ENCODE results near the gene MALRD1. TPM values are rescaled to one million over a fixed set of nuclear protein-coding genes. Genes with fewer than 3 reads are reported as not detected.
A peak's percentile ranks its signal among the peaks of the same experiment; 100 is the strongest.

The MALRD1 gene
- total RNA-seq, 1 donor from 2014 or later = 1.1 TPM

DNA sequence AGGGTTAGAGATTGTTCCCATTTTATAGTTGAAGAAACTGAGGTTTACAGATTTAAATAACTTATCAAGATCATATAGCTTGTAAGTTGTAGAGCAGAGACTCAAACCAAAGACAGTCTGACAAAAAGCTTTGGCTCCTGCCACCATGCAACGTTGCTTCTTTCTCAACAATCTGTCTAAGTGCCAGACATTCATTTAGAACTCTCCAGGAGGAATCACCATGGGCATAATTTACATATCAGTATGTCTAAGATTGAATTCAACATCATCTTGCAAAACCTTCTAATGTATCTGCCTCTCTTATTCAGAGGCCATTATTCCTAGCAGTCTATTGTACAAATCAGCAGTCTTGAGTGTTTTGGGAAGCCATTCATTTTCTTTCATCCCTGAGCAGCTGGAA lies 604.1 kb downstream of the MALRD1 start:
- ATAC-seq (ENCODE audit: poor library complexity) (no peak), DNase-seq (no peak)
- intact Hi-C loops (cut with DNase I) = no loop called here

DNA sequence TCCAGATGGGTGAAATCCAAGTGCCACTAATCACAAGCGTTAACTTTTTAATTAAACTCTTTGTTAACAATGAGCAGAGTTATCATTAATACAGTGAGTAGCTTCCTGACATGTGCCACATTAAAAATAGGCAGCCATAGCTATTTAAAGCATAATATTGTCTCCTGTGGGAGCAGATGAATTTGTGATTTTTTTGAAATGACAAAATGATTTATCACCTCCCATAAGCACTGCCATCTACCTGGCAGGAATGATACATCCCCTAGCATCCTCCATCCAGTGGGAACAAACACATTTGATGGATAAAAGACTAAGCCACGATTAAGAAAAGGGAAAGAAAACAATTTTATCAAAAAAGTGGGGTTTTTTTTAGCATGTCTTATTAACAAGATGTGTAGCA lies 605.3 kb downstream of the MALRD1 start:
- ATAC-seq (ENCODE audit: poor library complexity) = no peak
- intact Hi-C loops (cut with DNase I) = no loop called here

DNA sequence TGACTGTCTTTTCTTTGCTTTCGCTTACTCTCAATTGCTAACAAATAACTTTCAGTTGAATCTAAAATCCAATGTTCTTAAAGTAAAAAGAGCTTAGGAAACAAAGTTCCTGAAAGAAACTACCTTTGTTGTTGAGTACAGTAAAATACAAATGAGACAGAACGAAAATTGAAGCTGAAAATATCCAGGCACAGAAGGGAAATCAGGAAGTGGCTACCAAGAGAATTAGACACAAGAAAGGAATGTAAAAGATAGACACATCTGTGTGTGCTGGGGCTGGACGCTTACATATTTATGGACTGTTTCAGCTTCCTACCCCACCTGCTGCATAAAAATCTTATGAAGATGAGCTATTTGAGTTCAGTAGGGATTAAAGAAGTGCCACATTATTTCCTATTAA lies 606.0 kb downstream of the MALRD1 start:
- no peak for DNase-seq
- intact Hi-C loops (cut with DNase I) = no loop called here
- no peak for ATAC-seq (ENCODE audit: poor library complexity)

More for the DNA sequence above, 605.3 kb downstream of the MALRD1 start:
- DNase-seq = no peak

DNA sequence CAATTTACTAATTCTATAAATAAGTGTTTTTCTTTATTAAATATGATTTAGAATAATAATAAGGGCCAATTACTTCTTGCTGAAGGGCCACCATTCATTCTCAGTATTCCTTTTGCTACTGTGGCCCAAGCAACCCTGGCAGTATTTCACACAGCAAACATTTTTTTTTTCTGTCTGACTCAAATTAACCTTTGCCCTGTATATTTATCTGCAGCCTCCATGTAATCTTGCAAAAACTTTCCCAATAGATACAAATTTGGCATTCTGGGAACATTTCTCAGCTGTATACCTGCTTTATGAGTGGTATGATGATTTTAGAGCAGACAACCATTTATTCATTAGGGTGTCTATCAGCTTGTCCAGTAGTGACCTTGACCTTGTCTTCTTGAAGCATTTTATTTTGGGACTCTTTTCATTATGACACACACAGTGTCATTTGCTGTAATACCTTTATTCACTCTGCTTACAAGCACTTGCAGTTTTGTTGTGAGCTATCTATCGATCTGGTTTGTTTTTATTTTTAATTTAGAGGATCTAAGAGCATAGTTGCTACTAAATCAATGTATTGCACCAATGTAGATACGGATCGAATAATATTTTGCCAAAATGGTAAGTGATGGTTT lies 607.9 kb downstream of the MALRD1 start:
- intact Hi-C loops (cut with DNase I) = no loop called here
- ATAC-seq (ENCODE audit: poor library complexity) (no peak), DNase-seq (no peak)

DNA sequence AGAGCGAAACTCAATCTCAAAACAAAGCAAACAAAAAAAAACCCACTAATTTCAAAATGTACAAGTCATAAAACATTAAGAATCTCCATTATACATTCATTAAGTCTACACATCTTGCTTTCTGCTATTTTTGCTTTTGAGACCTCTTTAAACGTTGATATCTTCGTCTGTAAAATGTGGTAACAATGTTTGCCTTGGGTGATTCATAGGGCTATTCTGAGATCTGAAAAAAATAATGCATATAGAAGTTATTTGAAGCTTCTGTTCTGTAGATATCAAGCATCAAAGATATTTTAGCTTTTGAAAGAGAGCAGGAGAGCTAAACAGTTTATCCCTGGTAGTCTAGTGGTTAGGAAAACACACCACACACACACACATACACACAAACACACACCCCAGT lies 609.5 kb downstream of the MALRD1 start:
- no peak for ATAC-seq (ENCODE audit: poor library complexity)
- no peak for DNase-seq
- intact Hi-C loops (cut with DNase I) = no loop called here

DNA sequence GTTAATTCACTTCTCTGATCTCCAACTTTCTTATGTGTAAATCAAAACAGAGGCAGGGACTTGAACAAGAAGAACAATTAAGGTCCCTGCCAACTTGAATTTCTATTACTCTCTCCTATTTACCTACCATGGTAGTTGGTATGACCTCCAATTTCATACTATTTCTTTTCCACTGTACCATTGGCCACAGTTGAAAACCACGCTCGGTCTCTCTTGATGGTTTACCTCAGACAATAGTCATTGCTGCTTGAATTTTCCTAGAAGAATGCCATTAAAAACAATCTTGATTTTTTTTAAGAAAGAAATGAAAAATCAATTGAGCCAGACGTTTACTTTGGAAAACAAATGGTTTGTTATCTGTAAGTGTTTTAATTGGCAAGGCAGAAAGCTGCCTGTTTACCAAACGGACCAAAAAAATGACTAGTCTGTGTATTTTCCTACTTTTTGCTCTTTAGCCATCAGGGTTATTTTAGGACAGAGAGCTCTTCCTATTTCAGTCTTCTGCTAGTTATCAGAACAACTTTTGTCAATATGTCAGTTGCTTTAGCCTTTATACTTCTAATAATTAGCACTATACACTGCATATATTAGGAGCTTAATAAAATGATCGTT lies 610.1 kb downstream of the MALRD1 start:
- no peak for DNase-seq
- intact Hi-C loops (cut with DNase I) = no loop called here
- no peak for ATAC-seq (ENCODE audit: poor library complexity)

DNA sequence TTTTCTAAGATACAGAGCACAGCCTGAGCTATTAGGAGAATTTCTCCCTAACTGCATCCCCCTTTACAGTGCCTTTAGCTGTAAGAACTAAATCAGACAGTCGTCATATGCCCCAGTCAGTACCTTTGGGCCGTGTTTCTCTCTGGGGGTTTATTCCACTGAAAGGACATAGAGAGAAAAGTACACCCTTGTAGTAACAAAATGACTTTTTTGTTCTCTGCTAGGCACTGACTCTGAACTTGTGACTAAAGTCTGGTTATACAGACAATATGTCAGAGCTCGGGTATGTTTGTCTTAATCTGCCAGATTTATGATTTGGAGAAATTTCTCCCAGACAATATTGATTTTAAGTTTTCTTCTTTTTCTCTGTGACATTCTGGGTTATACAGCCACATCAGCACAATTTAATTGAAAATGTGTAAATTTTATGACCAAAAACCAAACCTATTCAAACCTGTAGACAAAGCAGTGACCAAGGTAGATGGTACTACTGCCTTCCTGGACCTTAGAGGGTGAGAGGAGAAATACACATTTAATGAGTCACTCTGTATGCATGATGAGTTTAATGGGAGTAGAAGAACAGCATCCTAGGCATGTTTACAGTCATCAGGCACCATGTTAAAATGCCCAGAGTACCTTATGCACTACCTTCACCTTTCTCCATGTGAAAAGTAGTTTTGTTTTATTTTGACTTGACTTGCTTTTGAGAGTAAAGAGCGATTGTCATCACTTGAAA lies 611.5 kb downstream of the MALRD1 start:
- ATAC-seq (ENCODE audit: poor library complexity) = no peak
- no peak for DNase-seq
- intact Hi-C loops (cut with DNase I) = no loop called here

DNA sequence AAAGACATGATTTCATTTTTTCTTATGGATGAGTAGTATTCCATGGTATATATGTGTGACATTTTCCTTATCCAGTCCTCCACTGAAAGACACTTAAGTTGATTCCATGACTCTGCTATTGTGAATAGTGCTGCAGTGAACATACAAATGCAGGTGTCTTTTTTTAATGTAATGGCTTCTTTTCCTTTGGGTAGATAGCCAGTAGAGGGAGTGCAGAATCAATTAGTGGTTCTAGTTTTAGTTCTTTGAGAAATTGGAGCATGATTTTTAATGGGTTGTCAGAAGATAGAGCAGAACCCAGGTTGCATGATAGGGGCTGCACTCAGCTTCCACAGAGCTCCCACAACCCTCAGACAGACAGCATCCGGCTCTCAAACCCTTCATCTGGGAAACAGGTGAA lies 614.7 kb downstream of the MALRD1 start:
- DNase-seq = no peak
- intact Hi-C loops (cut with DNase I) = no loop called here
- no peak for ATAC-seq (ENCODE audit: poor library complexity)

DNA sequence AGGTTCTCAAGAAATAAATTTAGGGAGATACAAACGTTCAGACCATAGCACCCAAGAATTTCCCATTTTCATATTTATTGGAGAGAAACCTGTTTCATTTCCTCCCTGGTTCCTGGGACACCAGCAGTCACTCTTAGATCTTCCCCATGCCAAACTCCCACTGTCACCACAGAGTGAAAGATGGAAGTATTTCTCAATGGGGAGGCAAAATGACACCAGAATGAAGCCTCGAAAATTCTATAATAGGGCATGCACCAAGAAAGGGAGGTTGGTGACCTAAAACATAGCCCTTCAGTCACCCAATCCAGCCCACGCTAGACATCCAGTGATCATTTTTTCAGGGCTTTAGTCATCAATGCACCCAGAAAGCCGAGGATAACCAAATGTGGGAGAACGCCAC lies 619.5 kb downstream of the MALRD1 start:
- intact Hi-C loops (cut with DNase I) = no loop called here
- no peak for ATAC-seq (ENCODE audit: poor library complexity)
- DNase-seq = no peak

DNA sequence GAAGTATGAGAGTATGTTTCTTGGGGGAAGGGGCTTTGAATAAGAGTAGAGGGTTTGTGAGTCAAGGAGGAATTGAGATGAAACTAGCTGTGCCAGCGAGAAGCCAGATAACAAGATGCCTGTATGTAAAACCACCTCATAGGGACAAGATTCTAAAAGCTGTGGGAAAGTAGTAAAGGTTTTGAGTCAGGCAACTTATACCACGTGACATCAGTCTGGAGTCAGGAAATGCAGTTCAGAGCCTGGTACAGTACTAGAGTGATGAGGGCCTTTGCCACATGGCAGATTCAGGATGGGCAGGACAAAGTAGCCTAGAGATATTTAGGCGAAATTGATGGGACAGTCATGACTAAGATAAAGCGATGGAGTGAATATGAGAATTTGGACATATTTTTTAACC lies 627.5 kb downstream of the MALRD1 start:
- ATAC-seq (ENCODE audit: poor library complexity) = no peak
- intact Hi-C loops (cut with DNase I) = no loop called here
- no peak for DNase-seq

DNA sequence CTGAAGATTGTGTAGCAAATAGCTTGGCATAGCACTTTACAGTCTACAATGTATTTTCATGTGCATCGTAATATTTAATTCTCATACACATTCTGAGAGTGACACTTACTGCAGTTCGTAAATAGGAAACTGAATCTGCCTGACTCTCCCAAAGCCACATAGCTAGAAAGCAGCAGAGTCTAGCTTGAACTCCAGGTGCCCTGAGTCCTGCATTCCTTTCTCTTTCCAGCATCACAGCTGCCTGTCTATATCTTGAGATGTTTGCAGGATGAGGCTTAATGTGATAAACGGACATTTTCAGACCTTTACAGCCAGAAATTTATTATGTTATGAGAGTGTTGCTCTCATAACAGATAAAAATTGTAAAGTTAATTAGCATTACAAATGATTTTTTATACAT lies 634.8 kb downstream of the MALRD1 start:
- DNase-seq (no peak), ATAC-seq (ENCODE audit: poor library complexity) (no peak)
- intact Hi-C loops (cut with DNase I) = no loop called here

DNA sequence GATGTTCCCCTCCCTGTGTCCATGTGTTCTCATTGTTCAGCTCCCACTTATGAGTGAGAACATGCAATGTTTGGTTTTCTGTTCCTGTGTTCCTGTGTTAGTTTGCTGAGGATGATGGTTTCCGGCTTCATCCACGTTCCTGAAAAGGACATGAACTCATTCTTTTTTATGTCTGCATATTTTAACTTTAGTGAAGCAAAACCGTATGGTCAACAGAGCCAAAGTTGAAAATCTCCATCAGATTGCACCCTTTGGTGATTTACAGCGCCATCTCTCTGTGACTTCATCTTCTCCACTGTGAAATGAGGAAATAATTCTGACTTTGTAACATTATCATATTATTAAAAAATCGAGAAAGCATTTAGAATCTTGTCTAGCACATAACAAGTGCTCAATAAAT lies 635.4 kb downstream of the MALRD1 start:
- ATAC-seq (ENCODE audit: poor library complexity) (no peak), DNase-seq (no peak)
- intact Hi-C loops (cut with DNase I) = no loop called here

DNA sequence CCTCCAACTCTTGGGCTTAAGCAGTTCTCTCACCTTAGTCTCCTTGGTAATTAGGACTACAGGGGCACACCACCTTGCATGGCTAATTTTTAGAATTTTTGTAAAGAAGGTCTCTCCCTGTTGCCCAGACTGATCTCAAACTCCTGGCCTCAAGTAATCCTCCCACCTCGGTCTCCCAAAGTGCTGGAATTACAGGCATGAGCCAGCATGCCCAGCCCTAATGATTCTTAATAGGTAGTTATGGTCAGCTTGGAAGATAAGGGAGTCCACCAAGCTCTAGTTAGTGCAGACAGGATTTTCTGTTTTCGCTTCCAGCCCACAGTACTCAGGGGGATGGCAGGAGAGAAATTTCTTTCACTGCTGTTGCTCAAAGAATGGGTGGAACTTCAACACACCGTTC lies 639.7 kb downstream of the MALRD1 start:
- intact Hi-C loops (cut with DNase I) = no loop called here
- ATAC-seq (ENCODE audit: poor library complexity) = no peak

DNA sequence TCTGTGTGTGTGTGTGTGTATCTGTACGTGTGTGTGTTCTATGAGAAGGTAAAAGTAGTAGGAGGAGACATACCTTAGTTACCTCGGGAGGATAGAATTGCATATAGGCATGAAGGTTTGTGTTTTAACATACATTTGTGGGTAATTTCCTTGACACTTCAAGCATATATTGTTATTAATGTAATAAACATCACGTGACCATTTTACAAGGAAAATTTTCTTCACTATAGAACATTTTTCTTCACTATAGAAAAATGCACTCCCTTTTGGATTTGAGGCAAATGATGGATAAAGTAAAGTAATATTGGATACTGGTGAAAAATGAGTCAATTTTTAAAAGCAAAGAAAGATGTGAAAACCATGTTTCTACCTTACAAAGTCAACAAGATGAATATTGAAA lies 640.6 kb downstream of the MALRD1 start:
- ATAC-seq (ENCODE audit: poor library complexity) (no peak), DNase-seq (no peak)

More for the DNA sequence above, 639.7 kb downstream of the MALRD1 start:
- DNase-seq = no peak

DNA sequence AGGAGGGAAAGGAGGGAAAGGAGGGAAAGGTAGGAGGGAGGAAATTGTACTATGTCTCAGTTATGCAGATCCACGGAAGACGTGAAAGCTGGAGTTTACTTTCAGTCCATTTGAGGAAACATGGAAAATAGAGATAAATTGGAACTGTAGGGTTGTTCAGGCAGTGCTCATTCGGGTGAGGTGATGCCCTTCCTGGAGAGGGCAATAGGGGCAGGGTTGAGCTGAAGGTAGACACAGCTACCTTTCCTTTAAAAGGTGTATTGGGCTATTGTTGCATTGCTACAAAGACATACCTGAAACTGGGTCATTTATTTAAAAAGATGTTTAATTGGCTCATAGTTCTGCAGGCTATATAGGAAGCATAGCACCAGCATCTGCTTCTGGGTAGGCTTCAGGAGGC lies 650.7 kb downstream of the MALRD1 start:
- ATAC-seq (ENCODE audit: poor library complexity) (no peak), DNase-seq (no peak)
- intact Hi-C loops (cut with DNase I) = no loop called here

More for the DNA sequence above, 640.6 kb downstream of the MALRD1 start:
- intact Hi-C loops (cut with DNase I) = no loop called here

DNA sequence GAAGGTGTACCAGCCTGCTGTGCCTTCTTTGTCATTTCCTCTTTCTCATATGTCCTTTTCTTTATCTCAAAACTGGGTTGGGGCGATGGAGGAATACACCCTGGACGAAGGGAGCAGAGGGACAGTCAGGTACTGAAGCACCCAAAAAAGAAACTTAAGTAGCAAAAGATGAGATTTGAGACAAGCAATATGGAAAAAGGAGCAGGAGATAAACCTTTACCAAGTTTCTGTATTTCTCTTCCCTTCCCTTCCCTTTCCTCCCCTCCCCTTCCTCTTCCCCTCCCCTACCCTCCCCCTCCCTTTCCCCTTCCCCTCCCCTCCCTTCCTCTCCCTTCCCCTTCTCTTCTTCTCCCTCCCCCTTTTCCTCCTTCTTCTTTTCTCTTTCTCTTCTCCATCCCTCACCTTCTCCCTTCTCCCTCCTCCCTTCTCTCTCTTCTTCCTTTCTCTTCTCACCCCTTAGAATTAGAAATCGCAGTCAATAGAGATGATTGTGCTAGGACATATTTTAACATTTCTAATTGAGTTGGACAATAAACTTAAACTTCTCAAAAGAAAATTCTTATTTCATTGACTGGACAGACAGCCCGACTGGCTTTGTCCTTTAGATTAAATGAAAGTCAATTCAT lies 652.9 kb downstream of the MALRD1 start:
- ATAC-seq (ENCODE audit: poor library complexity) = no peak
- intact Hi-C loops (cut with DNase I) = no loop called here
- DNase-seq = no peak

DNA sequence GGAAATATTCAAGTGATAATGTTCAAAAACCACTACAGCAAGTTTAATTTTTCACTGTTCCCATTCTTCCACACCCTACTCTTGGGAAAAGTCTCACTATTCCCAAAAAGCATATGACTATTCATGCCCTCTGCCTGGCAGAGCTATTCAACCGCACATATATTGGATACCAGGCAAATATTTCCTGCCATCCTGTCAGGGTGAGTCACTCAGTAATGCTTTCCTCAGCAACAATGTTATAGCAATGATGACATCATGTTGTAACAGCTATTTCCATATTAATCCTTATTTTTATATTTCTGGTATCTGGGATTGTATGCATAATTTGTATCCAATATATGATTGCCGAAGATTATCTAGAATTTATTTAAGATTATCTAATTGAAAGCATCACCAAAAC lies 653.6 kb downstream of the MALRD1 start:
- intact Hi-C loops (cut with DNase I) = no loop called here
- ATAC-seq (ENCODE audit: poor library complexity) (no peak), DNase-seq (no peak)

DNA sequence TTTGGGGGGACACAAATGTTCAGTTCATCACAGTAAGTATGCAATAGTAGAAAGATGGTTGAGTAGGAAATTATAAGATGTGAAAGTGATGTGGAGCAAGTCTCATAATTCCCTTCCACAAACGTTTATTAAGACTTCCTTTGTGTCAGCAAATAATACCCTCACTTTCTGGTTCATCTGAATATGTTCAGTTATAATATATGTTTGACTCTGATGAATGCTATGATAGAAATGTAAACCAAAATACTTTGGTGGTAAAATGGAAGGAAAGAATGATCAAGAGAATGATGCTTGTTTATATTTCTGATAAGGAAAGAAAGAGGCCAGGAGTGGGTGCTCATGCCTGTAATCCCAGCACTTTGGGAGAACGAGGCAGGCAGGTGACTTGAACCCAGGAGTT lies 655.9 kb downstream of the MALRD1 start:
- ATAC-seq (ENCODE audit: poor library complexity) (no peak), DNase-seq (no peak)
- intact Hi-C loops (cut with DNase I) = no loop called here

DNA sequence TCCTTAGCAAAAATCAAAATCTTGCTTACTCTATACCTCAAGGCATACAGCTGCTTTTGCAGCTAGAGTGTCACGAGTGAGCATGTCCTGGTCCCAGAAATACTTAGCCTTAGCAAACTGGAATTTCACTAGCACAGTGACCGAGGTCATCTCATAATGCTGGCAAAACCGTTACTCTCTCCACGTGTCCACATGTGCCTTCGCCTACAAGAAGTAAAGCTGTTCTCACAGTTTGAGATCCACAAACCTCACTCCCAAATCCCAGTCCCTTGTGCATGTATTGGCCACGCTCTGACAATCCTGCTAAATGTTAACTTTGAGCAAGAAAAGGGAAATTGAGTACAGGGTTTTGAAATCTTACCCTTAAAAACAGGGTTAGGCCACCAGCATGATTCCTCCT lies 656.6 kb downstream of the MALRD1 start:
- ATAC-seq (ENCODE audit: poor library complexity) (peak; percentile 49), DNase-seq (no peak)
- intact Hi-C loops (cut with DNase I) = no loop called here

DNA sequence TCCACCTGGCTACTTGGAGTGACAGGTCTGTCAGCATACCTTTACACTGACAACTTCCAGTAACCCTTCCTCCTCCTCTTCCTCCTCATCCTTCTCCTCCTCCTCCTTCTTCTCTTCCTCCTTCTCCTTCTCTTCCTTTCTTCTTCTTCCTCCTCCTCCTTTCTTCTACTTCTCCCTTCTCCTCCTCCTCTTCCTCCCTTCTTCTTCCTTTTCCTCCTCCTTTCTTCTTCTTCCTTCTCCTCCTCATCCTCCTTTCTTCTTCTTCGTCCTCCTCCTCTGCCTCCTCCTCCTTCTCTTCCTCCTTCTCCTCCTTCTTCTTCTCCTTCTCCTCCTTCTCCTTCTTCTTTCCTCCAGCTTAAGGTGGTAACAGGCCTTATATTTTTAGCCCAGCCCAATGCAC lies 658.3 kb downstream of the MALRD1 start:
- intact Hi-C loops (cut with DNase I) = no loop called here
- ATAC-seq (ENCODE audit: poor library complexity) (no peak), DNase-seq (no peak)
